Chondrocyte (in vitro differentiated cells): Measurements from ENCODE around the gene SYNE1. TPM values are rescaled to one million over a fixed set of nuclear protein-coding genes. Genes with fewer than 3 reads are reported as not detected.

Experiments used
- DNase-seq: peaks from one replicate; pipeline ENCODE4 v3.0.0; 2021; ENCODE audit warnings: mixed read lengths, low spot score
- H3K27ac Mint-ChIP-seq: one replicate; pipeline ENCODE4 v1.8.0; 2021; ENCODE audit warnings: mild to moderate bottlenecking, moderate library complexity, mixed read lengths; ENCODE audit not compliant: unreplicated experiment
- H3K27me3 Mint-ChIP-seq: 2 replicates; pipeline ENCODE4 v1.8.0; 2021; ENCODE audit warnings: low read depth, mixed read lengths
- H3K36me3 Mint-ChIP-seq: 2 replicates; pipeline ENCODE4 v1.8.0; 2021; ENCODE audit warnings: low read depth, mixed read lengths
- H3K4me1 Mint-ChIP-seq: 2 replicates; pipeline ENCODE4 v1.8.0; 2021; ENCODE audit warnings: low read depth, mild to moderate bottlenecking, mixed read lengths
- H3K4me3 Mint-ChIP-seq: one replicate; pipeline ENCODE4 v1.8.0; 2021; ENCODE audit warnings: mild to moderate bottlenecking, moderate library complexity, mixed read lengths; ENCODE audit not compliant: unreplicated experiment
- H3K9me3 Mint-ChIP-seq: 2 replicates; pipeline ENCODE4 v1.8.0; 2021; ENCODE audit warnings: low read depth, mixed read lengths
- CTCF ChIP-seq: fragments of 200-600 bp; sonication (generic); IDR thresholded peaks from 2 replicates; pipeline ENCODE4 v1.5.0; 2021; ENCODE audit warnings: antibody characterized with exemption, mild to moderate bottlenecking, moderate library complexity
- total RNA-seq: library from RNA; stranded (reverse); gene quantifications from 3 replicates; pipeline ENCODE4 v1.2.1, GENCODE V29; 2021

SYNE1 gene
- total RNA-seq, 1 donor from 2014 or later: 151 TPM

DNA sequence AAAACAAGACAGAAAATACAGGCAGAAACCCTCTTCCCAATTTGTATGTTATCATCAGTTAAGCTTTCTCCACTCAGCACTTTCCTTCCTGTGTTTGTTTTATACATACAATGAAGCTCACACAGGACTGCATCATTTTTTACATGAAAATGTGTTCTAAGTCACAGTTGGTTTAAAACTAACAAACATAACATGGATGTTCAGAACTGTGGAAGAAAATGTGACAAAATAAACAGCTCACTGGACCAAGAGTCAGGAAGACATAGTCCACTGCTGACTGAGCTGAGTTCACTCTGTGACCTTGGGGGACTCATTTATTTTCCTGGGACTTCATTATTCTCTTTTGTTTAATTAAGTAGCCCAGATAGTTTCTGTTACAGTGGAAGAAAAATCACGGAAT, 331.5 kb downstream of the SYNE1 start:
- DNase-seq: no peak
- no peaks in the 10 kb centered on the region for H3K27me3 Mint-ChIP-seq
- no peak overlapping the region for H3K4me3 Mint-ChIP-seq
- no peaks in the 10 kb centered on the region for H3K9me3 Mint-ChIP-seq
- peaks cover 35% of the 10 kb centered on the region for H3K36me3 Mint-ChIP-seq
- H3K27ac Mint-ChIP-seq: peak overlapping the region; percentile 34
- no peak for TF ChIP-seq CTCF
- peaks cover 24% of the 10 kb centered on the region for H3K4me1 Mint-ChIP-seq

GRCh38 chr6:152301765-152302568, 335.2 kb downstream of the SYNE1 start:
- peaks cover 25% of the 10 kb centered on the region for H3K4me1 Mint-ChIP-seq
- no peaks in the 10 kb centered on the region for H3K27me3 Mint-ChIP-seq
- H3K4me3 Mint-ChIP-seq: peak overlapping the region; percentile 92
- DNase-seq: no peak
- H3K36me3 Mint-ChIP-seq: peaks cover 26% of the 10 kb centered on the region
- H3K9me3 Mint-ChIP-seq: no peaks in the 10 kb centered on the region
- peak; percentile 80 for TF ChIP-seq CTCF
- peak overlapping the region; percentile 97 for H3K27ac Mint-ChIP-seq

DNA sequence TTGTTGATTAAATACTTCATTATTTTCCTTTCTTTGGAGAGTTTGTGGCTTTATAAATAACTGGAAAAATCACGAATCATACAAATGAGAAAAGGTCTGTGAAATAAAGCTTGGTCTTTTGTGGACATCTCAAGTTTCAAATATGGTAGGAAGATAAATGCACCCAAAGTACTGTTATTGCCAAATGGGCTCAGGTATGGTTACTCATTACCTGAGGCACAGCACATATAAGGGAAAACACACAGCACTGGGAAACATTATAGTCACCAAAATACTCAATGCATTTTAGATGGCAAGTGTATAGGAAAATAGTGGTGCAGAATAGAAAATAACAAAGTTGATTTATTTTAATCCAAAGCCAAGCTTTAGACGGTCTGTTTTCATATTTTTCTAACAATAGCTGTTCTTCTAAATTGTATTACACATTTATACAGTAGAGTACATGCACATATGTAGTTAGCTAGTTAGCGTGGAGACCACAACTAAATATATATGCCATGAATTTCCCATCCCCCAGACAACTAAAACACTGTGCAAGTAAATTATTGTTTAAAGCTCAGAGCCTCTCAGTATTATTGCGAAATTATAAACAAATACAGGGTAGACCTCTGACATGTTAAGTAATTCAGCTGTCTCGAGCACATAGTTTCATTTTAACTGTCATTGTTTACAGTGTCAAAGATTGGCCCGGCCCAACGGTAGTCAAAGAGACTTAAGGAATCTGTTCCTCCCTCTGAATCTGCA, 336.0 kb downstream of the SYNE1 start:
- no peak for TF ChIP-seq CTCF

DNA sequence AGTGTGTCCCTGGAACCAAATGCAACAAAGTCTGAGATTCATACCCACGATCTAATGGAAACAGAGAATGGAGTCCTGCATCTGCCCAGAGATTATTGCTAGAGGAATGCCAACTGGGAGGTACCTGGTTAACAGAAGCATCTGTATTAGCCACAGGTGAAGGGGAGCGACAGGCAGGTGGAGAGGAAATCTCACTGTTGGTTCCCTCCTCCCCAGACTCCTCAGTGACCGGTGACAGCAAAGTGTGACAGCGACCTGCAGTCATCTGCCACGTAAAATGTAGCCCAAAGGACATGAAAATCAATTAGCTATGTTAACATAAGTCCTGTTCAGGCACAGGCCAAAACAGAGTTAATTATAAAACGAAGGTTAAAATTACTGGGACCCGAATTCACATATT, 336.6 kb downstream of the SYNE1 start:
- peaks cover 27% of the 10 kb centered on the region for H3K36me3 Mint-ChIP-seq
- no peak overlapping the region for H3K4me3 Mint-ChIP-seq
- H3K4me1 Mint-ChIP-seq: peaks cover 24% of the 10 kb centered on the region
- no peak for DNase-seq
- peak overlapping the region; percentile 17 for H3K27ac Mint-ChIP-seq
- TF ChIP-seq CTCF: no peak
- H3K27me3 Mint-ChIP-seq: no peaks in the 10 kb centered on the region
- H3K9me3 Mint-ChIP-seq: no peaks in the 10 kb centered on the region

More for the DNA sequence above, 336.0 kb downstream of the SYNE1 start:
- Mint-ChIP-seq H3K9me3 (no peaks in the 10 kb centered on the region), H3K27me3 (no peaks in the 10 kb centered on the region), H3K27ac (peak overlapping the region; percentile 97), H3K4me1 (peaks cover 25% of the 10 kb centered on the region), H3K4me3 (peak overlapping the region; percentile 92), H3K36me3 (peaks cover 24% of the 10 kb centered on the region)
- DNase-seq: no peak

DNA sequence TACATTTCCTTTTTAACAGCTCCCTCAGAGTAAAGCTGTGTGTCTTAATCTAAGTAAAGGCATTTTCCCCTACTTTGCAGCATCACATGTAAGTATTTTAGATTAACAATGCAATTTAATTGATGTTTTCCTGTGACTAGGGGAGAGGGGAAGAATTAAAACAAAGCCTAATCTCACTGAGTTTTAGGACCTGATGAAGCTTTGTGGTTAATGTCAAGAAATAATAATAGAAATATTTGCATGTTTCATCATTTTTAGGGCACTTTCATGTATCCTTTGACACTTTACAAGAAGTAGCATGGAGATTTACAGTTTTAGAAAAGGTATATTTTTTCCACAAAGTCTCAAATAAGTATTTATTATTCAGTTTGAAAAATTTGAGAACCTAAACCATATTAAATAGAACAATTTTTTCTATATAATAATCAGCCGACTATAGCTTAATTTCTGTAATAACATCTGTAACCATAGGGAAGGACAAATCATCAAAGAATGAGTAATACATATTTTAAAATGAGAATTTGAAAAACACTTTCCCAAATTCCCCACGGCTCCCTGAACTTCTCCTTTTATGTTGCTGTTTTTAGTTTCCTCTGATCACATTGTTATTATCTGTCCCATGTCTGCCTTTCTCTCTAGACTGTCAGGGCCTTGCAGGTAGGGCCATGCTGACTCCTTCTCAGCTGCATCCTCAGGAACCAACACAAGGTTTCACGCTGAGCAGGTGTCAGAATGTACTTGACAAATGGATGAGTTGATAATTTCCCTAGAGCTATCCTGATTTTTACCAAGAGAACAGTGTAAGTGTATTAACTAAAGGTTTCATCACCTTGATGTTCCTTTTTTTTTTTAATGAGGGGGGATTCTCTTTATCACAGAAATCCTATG, 338.1 kb downstream of the SYNE1 start:
- peaks cover 28% of the 10 kb centered on the region for H3K4me1 Mint-ChIP-seq
- H3K27me3 Mint-ChIP-seq: no peaks in the 10 kb centered on the region
- H3K36me3 Mint-ChIP-seq: peaks cover 30% of the 10 kb centered on the region
- H3K9me3 Mint-ChIP-seq: no peaks in the 10 kb centered on the region
- TF ChIP-seq CTCF: no peak
- DNase-seq: no peak
- H3K4me3 Mint-ChIP-seq: no peak overlapping the region
- H3K27ac Mint-ChIP-seq: no peak overlapping the region
